Esophagus muscularis mucosa (tissue), 4 donors: Measurements from ENCODE around the gene SALL2. TPM values are rescaled to one million over a fixed set of nuclear protein-coding genes. Genes with fewer than 3 reads are reported as not detected.
A peak's percentile ranks its signal among the peaks of the same experiment; 100 is the strongest.

Source experiments
- DNase-seq: peaks from one replicate; pipeline ENCODE4 v3.0.0-alpha.2; 2017; ENCODE audit errors: extremely low spot score
- H3K27ac ChIP-seq, 4 donors: fragments of 200-600 bp; sonication (generic); replicated peaks in 1 of 4; 1 replicate in 3 of 4; 2 replicates in 1 of 4; pipeline ENCODE4 v1.5.1; 2016 to 2019; ENCODE audit warnings: mild to moderate bottlenecking in 1 of 4
- H3K27me3 ChIP-seq, 4 donors: fragments of 200-600 bp; sonication (generic); one replicate each; pipeline versions ENCODE4 v1.5.1 to v1.6.0; 2016 to 2019
- H3K36me3 ChIP-seq, 4 donors: fragments of 200-600 bp; sonication (generic); one replicate each; pipeline ENCODE4 v1.5.1; 2016 to 2019
- H3K4me1 ChIP-seq, 4 donors: fragments of 200-600 bp; sonication (generic); one replicate each; pipeline ENCODE4 v1.5.1; 2016 to 2019
- H3K4me3 ChIP-seq, 4 donors: fragments of 200-600 bp; sonication (generic); 1 replicate in 2 of 4; 2 replicates in 2 of 4; pipeline ENCODE4 v1.5.1; 2016 to 2019; ENCODE audit warnings: mild to moderate bottlenecking in 4 of 4, moderate library complexity in 1 of 4
- H3K9me3 ChIP-seq, 4 donors: fragments of 200-600 bp; sonication (generic); 1 replicate in 3 of 4; 2 replicates in 1 of 4; pipeline ENCODE4 v1.5.1; 2016 to 2019
- CTCF ChIP-seq, 3 experiments: fragments of 200-600 bp in 2 of 3; fragments of 450-650 bp in 1 of 3; sonication (generic) in 2 of 3; IDR thresholded peaks; one replicate each; pipeline ENCODE4 v1.5.1; 2017 to 2019; ENCODE audit warnings: antibody characterized with exemption in 3 of 3, mild to moderate bottlenecking in 2 of 3, moderate library complexity in 1 of 3
- EP300 ChIP-seq: sonication (generic); formaldehyde crosslinking; IDR thresholded peaks from one replicate; pipeline ENCODE4 v1.6.1; 2017; ENCODE audit warnings: antibody characterized with exemption
- POLR2A ChIP-seq: fragments of 450-650 bp; IDR thresholded peaks from one replicate; pipeline ENCODE4 v1.6.1; 2017; ENCODE audit warnings: antibody characterized with exemption, moderate library complexity, mild to moderate bottlenecking, low read depth
- POLR2AphosphoS5 ChIP-seq, 2 donors: sonication (generic); formaldehyde crosslinking; IDR thresholded peaks; one replicate each; pipeline ENCODE4 v1.6.1; 2017; ENCODE audit warnings: antibody characterized with exemption in 2 of 2
- WGBS: methylation state at CpG from one replicate; pipeline ENCODE4 v1.1.5; 2018; 5-methylcytosine and 5-hydroxymethylcytosine counted together
- intact Hi-C: fragments of 100-400 bp; cut with DNase I; formaldehyde crosslinking; loops from one replicate; pipeline ENCODE4 v1.15.1; 2023
- total RNA-seq, 4 donors: library from RNA; depleted of rRNA; stranded (reverse); fragments of >200 nt; gene quantifications; one replicate each; pipeline versions ENCODE4 v1.1.0 to v1.2.1, GENCODE V29; 2016

Gene SALL2
- total RNA-seq, 4 donors from 2014 or later: 8.3 to 21.6 (median 15.2) TPM

DNA sequence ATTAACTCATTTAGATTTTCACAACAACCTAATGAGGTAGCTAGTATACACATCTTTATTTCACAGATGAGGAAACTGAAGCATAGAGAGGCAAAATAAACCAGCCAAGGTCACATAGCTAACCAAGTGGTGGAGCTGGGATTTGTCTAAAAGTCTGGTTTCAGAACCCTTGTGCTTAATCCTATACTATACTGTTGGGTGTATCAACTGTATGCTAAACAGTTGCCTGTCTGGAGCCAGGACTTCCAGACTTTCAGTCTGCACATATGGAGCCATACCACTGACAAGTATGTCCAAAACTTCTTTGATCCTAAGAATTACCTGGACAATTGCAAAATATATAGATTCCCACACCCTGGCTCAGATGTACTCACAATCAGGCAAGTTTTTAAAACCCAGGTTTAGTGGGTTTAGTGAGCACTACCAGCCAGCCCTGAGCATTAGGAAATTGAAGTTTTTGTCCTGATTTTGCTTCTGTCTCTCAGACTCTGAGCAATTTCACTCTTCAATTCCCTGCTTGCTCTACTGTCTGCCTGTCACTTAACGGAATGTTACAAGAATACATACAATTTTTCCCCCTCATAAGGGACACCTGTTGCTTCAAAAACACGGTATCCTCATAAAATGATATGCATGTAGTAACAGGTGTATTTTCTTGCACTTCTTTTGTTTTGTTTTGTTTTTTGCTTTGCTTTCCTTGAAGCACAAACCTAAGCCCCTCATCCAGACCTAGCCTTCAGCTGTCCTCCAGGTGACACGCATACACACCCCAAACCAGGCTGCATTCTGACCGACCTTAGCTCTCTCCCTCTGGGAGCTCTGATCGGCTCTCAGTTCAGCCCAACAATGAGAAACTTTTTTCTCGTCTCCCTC is 9.6 kb upstream of the SALL2 start:
- H3K36me3 ChIP-seq: no peaks in the 10 kb centered on the region

DNA sequence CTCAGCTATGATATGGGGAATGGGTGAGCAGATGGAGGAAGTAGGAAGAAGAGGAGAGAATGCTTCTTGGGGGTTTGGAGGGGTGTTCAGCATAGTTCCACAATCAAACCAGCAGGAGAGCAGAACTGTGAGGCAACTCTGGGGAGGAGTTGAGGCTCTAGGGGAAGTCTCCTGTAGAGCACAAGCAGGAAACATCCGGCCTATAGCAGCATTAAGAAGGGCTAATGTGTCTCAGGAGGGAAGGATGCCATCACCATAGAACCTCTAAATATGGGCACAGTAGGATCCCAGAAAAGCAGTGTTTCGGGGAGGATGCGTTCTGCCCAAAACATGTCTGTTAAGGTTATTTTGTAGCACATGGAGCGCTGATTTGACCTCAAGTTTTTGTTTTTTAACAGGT is 8.4 kb upstream of the SALL2 start:
- H3K36me3 ChIP-seq: no peaks in the 10 kb centered on the region
- peaks cover 7 to 15% (median 13%) of the 10 kb centered on the region in 4 donors for H3K4me1 ChIP-seq
- intact Hi-C loops: no loop called here
- no peaks in the 10 kb centered on the region for H3K9me3 ChIP-seq
- H3K27ac ChIP-seq: no peak overlapping the region
- TF ChIP-seq EP300 (no peak), CTCF (IDR thresholded peaks at IDR 0.05) (no peak), POLR2A (no peak)
- peaks cover 0 to 60% (median 11%) of the 10 kb centered on the region in 4 donors for H3K27me3 ChIP-seq
- no peak for DNase-seq
- no peak overlapping the region for H3K4me3 ChIP-seq
- 88% methylated on average over 4 of the region's 4 CpGs for WGBS

More for the DNA sequence above, 9.6 kb upstream of the SALL2 start:
- DNase-seq: no peak
- Histone ChIP-seq H3K9me3 (no peaks in the 10 kb centered on the region), H3K4me3 (peak overlapping the region; percentile 39 to 58 (median 42)), H3K4me1 (peaks cover 7 to 15% (median 13%) of the 10 kb centered on the region in 4 donors), H3K27me3 (peaks cover 0 to 65% (median 11%) of the 10 kb centered on the region in 4 donors), H3K27ac (no peak overlapping the region)
- intact Hi-C loops: no loop called here
- TF ChIP-seq CTCF (IDR thresholded peaks at IDR 0.05) (no peak), POLR2A (no peak), POLR2AphosphoS5 (IDR thresholded peaks at IDR 0.05) (no peak), EP300 (no peak)
- 27% methylated on average over 6 of the region's 6 CpGs for WGBS

- Histone ChIP-seq H3K27me3 (peaks cover 0 to 49% (median 11%) of the 10 kb centered on the region in 4 donors), H3K4me3 (no peak overlapping the region), H3K4me1 (peaks cover 7 to 15% (median 13%) of the 10 kb centered on the region in 4 donors), H3K36me3 (no peaks in the 10 kb centered on the region), H3K27ac (no peak overlapping the region), H3K9me3 (no peaks in the 10 kb centered on the region)
- no peak for TF ChIP-seq CTCF (IDR thresholded peaks at IDR 0.05)
- TF ChIP-seq EP300: no peak
- TF ChIP-seq POLR2A: no peak
- no peak for TF ChIP-seq POLR2AphosphoS5 (IDR thresholded peaks at IDR 0.05)
- no peak for DNase-seq
- intact Hi-C loops: no loop called here
Measured at GRCh38 chr14:21533294-21533693, 7.1 kb upstream of the SALL2 start.

DNA sequence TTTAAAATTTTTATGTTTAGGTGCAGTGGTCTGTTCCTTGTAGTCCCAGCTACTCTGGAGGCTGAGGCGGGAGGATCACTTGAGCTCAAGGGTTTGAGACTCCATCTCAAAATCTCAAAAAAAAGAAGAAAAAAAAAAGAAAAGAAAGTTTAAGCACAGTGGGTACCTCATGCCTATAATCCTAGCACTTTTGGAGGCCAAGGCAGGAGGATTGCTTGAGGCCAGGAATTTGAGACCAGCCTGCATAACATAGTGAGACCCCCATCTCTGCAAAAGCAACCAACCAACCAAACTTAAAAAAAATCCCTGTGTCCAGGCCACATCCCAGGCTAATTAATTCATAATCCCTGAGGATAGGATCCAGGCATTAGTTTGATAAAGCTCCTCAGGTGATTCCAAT is 3.4 kb upstream of the SALL2 start:
- DNase-seq: no peak
- intact Hi-C loops: no loop called here
- peaks cover 0 to 12% (median 0%) of the 10 kb centered on the region in 4 donors for H3K27me3 ChIP-seq
- H3K27ac ChIP-seq: no peak overlapping the region
- H3K4me1 ChIP-seq: peaks cover 7 to 22% (median 21%) of the 10 kb centered on the region in 4 donors
- no peak for TF ChIP-seq POLR2AphosphoS5 (IDR thresholded peaks at IDR 0.05)
- no peak for TF ChIP-seq CTCF (IDR thresholded peaks at IDR 0.05)
- no peak for TF ChIP-seq EP300
- no peak for TF ChIP-seq POLR2A
- WGBS: 100% methylated on average over 1 of the region's 1 CpG
- H3K4me3 ChIP-seq: no peak overlapping the region
- H3K36me3 ChIP-seq: peaks cover 0 to 6% (median 1%) of the 10 kb centered on the region in 4 donors
- H3K9me3 ChIP-seq: no peaks in the 10 kb centered on the region
